ENCODE data around the gene C3.
A peak's percentile ranks its signal among the peaks of the same experiment; 100 is the strongest.

C3 gene

GRCh38 chr19:6720369-6721137 lies at the start of gene C3:
Gene C3, minus strand, starts transcription at chr19:6720650. Its CDS starts 61 bp downstream, at chr19:6720589.
- no peak for DNase-seq (ENCODE audit: extremely low read depth, low read depth)
- no peak within 1 kb of the TSS for H3K4me3 ChIP-seq (replicated peaks; ENCODE audit: low read depth, low read length)
- TF ChIP-seq CTCF (IDR thresholded peaks at IDR 0.05; ENCODE audit: low read depth, low read length, missing control alignments) = no peak

- no peak for DNase-seq (ENCODE audit: extremely low read depth, low read depth)
- TF ChIP-seq CTCF (IDR thresholded peaks at IDR 0.05; ENCODE audit: low read depth, low read length, missing control alignments) = peak; percentile 35
- H3K4me3 ChIP-seq (replicated peaks; ENCODE audit: low read depth, low read length) = no peak overlapping the region
These were observed 48.7 kb upstream of the C3 start for GRCh38 chr19:6769006-6769619.

GRCh38 chr19:6768236-6768785 lies 47.9 kb upstream of the C3 start:
- no peak overlapping the region for H3K4me3 ChIP-seq (replicated peaks; ENCODE audit: low read depth, low read length)
- TF ChIP-seq CTCF (IDR thresholded peaks at IDR 0.05; ENCODE audit: low read depth, low read length, missing control alignments) = no peak
- no peak for DNase-seq (ENCODE audit: extremely low read depth, low read depth)

GRCh38 chr19:6767357-6768235 lies 47.1 kb upstream of the C3 start, which contains the start of gene SH2D3A:
Gene SH2D3A, minus strand, starts transcription at chr19:6767435. Its CDS starts 3,687 bp downstream, at chr19:6763748.
- no peak for TF ChIP-seq CTCF (IDR thresholded peaks at IDR 0.05; ENCODE audit: low read depth, low read length, missing control alignments)
- H3K4me3 ChIP-seq (replicated peaks; ENCODE audit: low read depth, low read length) = peak within 1 kb of the TSS; percentile 15; the same call in 1 of the 2 replicates
- no peak for DNase-seq (ENCODE audit: extremely low read depth, low read depth)

GRCh38 chr19:6767081-6767356 lies 46.6 kb upstream of the C3 start:
- H3K4me3 ChIP-seq (replicated peaks; ENCODE audit: low read depth, low read length) = peak overlapping the region; percentile 15; the same call in 1 of the 2 replicates
- TF ChIP-seq CTCF (IDR thresholded peaks at IDR 0.05; ENCODE audit: low read depth, low read length, missing control alignments) = no peak
- DNase-seq (ENCODE audit: extremely low read depth, low read depth) = no peak

GRCh38 chr19:6766357-6767080 lies 46.1 kb upstream of the C3 start:
- no peak for TF ChIP-seq CTCF (IDR thresholded peaks at IDR 0.05; ENCODE audit: low read depth, low read length, missing control alignments)
- H3K4me3 ChIP-seq (replicated peaks; ENCODE audit: low read depth, low read length) = no peak overlapping the region
- DNase-seq (ENCODE audit: extremely low read depth, low read depth) = no peak

All from HFF-Myc (cell line).